ENCODE measurements around the gene PCDHA11.

Gene PCDHA11

DNA sequence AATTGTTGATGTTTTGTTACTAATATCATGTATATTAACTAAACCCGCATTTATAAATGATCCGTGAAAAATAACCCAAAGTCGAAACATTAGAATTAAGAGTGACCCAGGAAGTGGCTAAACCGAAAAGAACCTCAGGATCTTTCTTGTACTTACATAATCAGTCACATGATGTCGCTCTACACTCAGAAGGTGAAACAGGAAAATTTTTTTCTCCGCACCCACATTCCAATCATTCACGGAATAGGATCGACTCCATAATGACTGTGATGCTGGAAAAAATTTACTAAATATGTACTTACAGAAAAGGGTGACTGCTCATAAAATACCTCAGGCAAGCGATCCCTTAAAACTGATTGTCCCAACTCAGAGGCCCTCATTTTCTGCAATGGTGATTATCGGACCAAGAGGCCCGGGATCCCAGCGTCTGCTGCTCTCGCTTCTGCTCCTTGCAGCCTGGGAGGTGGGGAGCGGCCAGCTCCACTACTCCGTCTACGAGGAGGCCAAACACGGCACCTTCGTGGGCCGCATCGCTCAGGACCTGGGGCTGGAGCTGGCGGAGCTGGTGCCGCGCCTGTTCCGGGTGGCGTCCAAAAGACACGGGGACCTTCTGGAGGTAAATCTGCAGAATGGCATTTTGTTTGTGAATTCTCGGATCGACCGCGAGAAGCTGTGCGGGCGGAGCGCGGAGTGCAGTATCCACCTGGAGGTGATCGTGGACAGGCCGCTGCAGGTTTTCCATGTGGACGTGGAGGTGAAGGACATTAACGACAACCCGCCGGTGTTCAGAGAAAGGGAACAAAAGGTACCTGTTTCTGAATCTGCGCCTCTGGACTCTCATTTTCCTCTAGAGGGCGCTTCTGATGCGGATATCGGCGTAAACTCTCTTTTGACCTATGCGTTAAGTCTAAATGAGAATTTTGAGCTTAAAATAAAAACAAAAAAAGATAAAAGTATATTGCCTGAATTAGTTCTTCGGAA lies 6.6 kb downstream of the PCDHA11 start, which contains the start of gene PCDHA12:
PCDHA12 (plus strand) TSS at position 224 of the 981 bp plus-strand sequence; CDS start at position 389, 165 bp downstream.
- TF ChIP-seq EGR1 (IDR thresholded peaks at IDR 0.05) (no peak), NFIC (IDR thresholded peaks at IDR 0.05) (no peak)

DNA sequence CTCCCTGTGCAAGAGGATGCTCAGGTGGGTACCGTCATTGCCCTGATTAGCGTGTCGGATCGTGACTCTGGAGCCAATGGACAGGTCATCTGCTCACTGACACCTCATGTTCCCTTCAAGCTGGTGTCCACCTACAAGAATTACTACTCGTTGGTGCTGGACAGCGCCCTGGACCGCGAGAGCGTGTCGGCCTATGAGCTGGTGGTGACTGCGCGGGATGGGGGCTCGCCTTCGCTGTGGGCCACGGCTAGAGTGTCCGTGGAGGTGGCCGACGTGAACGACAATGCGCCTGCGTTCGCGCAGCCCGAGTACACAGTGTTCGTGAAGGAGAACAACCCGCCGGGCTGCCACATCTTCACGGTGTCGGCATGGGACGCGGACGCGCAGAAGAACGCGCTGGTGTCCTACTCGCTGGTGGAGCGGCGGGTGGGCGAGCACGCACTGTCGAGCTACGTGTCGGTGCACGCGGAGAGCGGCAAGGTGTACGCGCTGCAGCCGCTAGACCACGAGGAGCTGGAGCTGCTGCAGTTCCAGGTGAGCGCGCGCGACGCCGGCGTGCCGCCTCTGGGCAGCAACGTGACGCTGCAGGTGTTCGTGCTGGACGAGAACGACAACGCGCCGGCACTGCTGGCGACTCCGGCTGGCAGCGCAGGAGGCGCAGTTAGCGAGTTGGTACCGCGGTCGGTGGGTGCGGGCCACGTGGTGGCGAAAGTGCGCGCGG lies 7.9 kb downstream of the PCDHA11 start:
- TF ChIP-seq, protein P1, sequence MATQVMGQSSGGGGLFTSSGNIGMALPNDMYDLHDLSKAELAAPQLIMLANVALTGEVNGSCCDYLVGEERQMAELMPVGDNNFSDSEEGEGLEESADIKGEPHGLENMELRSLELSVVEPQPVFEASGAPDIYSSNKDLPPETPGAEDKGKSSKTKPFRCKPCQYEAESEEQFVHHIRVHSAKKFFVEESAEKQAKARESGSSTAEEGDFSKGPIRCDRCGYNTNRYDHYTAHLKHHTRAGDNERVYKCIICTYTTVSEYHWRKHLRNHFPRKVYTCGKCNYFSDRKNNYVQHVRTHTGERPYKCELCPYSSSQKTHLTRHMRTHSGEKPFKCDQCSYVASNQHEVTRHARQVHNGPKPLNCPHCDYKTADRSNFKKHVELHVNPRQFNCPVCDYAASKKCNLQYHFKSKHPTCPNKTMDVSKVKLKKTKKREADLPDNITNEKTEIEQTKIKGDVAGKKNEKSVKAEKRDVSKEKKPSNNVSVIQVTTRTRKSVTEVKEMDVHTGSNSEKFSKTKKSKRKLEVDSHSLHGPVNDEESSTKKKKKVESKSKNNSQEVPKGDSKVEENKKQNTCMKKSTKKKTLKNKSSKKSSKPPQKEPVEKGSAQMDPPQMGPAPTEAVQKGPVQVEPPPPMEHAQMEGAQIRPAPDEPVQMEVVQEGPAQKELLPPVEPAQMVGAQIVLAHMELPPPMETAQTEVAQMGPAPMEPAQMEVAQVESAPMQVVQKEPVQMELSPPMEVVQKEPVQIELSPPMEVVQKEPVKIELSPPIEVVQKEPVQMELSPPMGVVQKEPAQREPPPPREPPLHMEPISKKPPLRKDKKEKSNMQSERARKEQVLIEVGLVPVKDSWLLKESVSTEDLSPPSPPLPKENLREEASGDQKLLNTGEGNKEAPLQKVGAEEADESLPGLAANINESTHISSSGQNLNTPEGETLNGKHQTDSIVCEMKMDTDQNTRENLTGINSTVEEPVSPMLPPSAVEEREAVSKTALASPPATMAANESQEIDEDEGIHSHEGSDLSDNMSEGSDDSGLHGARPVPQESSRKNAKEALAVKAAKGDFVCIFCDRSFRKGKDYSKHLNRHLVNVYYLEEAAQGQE (IDR thresholded peaks at IDR 0.05; ENCODE audit: low read depth), result peak; percentile 36; the same call in 1 of the 2 replicates

DNA sequence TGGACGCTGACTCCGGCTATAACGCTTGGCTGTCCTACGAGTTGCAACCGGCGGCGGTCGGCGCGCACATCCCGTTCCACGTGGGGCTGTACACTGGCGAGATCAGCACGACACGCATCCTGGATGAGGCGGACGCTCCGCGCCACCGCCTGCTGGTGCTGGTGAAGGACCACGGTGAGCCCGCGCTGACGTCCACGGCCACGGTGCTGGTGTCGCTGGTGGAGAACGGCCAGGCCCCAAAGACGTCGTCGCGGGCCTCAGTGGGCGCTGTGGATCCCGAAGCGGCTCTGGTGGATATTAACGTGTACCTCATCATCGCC lies 8.5 kb downstream of the PCDHA11 start:
- TF ChIP-seq TCF12 (IDR thresholded peaks at IDR 0.05; ENCODE audit: low read depth), result no peak
- TF ChIP-seq, protein P1 (IDR thresholded peaks at IDR 0.05; ENCODE audit: low read depth), result no peak
- TF ChIP-seq FOXM1 (IDR thresholded peaks at IDR 0.05; ENCODE audit: borderline replicate concordance, low read depth), result no peak
- TF ChIP-seq CREB1 (IDR thresholded peaks at IDR 0.05; ENCODE audit: low read depth), result no peak
- no peak for TF ChIP-seq YY1 (IDR thresholded peaks at IDR 0.05; ENCODE audit: low read depth)
- TF ChIP-seq TEAD4 (IDR thresholded peaks at IDR 0.05), result no peak
- TF ChIP-seq RAD21 (IDR thresholded peaks at IDR 0.05; ENCODE audit: low read depth), result no peak
- TF ChIP-seq ZBTB7A (IDR thresholded peaks at IDR 0.05; ENCODE audit: low read depth), result no peak
- no peak for TF ChIP-seq TAF1 (IDR thresholded peaks at IDR 0.05; ENCODE audit: low read depth)
- no peak for TF ChIP-seq EP300 (IDR thresholded peaks at IDR 0.05; ENCODE audit: borderline replicate concordance)
- TF ChIP-seq EGR1 (IDR thresholded peaks at IDR 0.05), result no peak
- TF ChIP-seq CEBPB (IDR thresholded peaks at IDR 0.05), result no peak
- TF ChIP-seq, protein P2, sequence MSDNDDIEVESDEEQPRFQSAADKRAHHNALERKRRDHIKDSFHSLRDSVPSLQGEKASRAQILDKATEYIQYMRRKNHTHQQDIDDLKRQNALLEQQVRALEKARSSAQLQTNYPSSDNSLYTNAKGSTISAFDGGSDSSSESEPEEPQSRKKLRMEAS (IDR thresholded peaks at IDR 0.05), result no peak
- TF ChIP-seq, protein P3, sequence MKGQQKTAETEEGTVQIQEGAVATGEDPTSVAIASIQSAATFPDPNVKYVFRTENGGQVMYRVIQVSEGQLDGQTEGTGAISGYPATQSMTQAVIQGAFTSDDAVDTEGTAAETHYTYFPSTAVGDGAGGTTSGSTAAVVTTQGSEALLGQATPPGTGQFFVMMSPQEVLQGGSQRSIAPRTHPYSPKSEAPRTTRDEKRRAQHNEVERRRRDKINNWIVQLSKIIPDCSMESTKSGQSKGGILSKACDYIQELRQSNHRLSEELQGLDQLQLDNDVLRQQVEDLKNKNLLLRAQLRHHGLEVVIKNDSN (IDR thresholded peaks at IDR 0.05), result no peak
- TF ChIP-seq NFIC (IDR thresholded peaks at IDR 0.05), result no peak

DNA sequence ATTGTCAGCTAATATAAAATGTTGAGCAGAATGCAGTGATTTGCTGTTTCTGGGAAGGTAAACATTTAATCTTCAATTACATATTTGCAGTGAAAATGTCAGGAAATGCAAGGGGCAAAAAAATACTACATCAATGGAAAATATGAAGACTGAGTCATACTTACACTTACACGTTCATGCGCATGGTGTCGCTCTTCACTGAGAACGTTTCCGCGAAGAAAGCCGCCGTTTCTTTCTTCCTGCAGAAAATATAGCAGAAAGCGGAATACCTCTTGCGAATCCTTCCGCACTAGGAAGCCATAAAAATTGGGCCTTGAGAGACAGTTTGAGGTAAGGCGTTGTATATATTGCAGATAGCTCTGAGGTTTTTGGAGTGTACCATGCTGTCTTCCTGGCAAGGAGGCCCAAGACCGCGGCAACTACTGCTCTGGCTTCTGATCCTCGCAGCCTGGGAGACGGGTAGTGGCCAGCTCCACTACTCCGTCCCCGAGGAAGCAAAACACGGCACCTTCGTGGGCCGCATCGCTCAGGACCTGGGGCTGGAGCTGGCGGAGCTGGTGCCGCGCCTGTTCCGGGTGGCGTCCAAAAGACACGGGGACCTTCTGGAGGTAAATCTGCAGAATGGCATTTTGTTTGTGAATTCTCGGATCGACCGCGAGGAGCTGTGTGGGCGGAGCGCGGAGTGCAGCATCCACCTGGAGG lies 13.3 kb downstream of the PCDHA11 start, which contains the start of gene PCDHA13:
PCDHA13 (plus strand) TSS at position 236 of the 702 bp plus-strand sequence; CDS start at position 381, 145 bp downstream.
- no peak for TF ChIP-seq CREB1 (IDR thresholded peaks at IDR 0.05; ENCODE audit: low read depth)
- TF ChIP-seq, protein P2 (IDR thresholded peaks at IDR 0.05), result no peak

DNA sequence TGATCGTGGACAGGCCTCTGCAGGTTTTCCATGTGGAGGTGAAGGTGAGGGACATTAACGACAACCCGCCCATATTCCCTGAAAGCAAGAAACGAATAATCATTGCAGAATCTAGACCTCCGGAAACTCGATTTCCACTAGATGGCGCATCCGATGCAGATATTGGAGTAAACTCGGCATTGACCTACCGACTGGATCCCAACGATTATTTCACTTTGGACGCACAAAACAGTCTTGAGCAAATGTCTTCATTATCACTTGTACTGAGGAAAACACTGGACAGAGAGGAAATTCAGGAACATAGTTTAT lies 13.8 kb downstream of the PCDHA11 start:
- TF ChIP-seq RAD21 (IDR thresholded peaks at IDR 0.05; ENCODE audit: low read depth), result peak; percentile 50
- no peak for TF ChIP-seq NFIC (IDR thresholded peaks at IDR 0.05)

DNA sequence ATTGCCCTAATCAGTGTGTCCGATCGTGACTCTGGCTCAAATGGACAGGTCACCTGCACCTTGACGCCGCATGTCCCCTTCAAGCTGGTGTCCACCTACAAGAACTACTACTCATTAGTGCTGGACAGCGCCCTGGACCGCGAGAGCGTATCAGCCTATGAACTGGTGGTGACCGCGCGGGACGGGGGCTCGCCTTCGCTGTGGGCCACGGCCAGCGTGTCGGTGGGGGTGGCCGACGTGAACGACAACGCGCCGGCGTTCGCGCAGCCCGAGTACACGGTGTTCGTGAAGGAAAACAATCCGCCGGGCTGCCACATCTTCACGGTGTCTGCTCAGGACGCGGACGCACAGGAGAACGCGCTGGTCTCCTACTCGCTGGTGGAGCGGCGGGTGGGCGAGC lies 14.6 kb downstream of the PCDHA11 start:
- TF ChIP-seq NFIC (IDR thresholded peaks at IDR 0.05), result no peak
- TF ChIP-seq, protein P1 (IDR thresholded peaks at IDR 0.05; ENCODE audit: low read depth), result peak; percentile 45; the same call in 1 of the 2 replicates
